HK-2 (cell line): ENCODE results near the gene PADI3.

Experiments used
- DNase-seq: peaks from one replicate; pipeline ENCODE4 v3.0.0-alpha.2; 2018; ENCODE audit not compliant: unreplicated experiment

The PADI3 gene

DNA sequence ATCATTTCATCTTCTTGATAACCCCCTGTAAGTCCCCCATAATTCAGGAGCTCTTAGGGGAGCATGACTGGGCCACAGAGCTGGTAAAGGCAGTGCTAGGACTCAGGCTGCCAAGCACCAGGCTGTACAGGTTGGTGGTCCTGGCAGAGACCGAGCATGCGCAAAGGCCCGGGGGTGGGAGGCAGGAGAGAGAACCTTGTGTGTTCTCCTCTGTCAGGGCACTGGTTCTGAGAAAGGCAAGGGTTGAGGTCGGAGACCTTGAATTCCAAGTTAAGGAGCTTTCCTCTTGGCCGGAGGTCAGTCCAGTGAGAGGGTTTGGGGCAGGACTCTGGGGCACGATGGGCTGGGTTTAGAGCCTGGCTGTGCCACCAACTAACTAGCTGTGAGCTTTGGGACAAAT lies 23.2 kb downstream of the PADI3 start:
- DNase-seq: no peak

DNA sequence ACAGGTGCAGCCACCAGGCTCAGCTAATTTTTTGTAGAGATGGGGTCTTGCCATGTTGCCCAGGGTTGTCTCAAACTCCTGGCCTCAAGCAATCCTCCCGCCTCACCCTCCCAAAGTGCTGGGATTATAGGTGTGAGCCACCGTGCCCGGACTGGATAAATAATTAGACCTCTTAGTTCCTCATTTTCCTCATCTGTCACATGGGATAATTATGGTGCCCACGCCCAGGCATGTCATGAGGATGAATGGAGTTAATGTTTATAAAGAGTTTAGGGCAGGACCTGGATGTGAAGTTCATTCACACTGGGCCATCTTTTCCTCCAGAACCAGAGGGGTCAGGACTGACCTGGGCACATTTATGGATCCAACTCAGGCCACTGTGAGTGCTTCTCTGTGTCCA lies 23.7 kb downstream of the PADI3 start:
- no peak for DNase-seq

DNA sequence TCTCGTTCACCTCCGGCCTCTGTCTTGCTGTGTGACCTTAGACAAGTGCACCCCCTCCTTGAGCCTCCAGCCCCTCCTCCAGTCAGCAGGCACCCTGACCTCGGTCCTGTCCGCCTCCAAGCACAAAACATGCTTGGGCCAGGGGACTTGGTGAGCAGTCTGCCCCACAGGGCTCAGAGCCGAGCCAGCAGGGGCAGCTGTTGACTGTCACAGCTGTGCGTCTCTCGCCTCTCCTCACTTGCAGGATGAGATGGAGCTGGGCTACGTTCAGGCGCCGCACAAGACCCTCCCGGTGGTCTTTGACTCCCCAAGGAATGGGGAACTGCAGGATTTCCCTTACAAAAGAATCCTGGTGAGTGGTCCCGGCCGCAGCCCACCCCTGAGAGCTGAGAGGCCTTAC lies 24.2 kb downstream of the PADI3 start:
- no peak for DNase-seq

DNA sequence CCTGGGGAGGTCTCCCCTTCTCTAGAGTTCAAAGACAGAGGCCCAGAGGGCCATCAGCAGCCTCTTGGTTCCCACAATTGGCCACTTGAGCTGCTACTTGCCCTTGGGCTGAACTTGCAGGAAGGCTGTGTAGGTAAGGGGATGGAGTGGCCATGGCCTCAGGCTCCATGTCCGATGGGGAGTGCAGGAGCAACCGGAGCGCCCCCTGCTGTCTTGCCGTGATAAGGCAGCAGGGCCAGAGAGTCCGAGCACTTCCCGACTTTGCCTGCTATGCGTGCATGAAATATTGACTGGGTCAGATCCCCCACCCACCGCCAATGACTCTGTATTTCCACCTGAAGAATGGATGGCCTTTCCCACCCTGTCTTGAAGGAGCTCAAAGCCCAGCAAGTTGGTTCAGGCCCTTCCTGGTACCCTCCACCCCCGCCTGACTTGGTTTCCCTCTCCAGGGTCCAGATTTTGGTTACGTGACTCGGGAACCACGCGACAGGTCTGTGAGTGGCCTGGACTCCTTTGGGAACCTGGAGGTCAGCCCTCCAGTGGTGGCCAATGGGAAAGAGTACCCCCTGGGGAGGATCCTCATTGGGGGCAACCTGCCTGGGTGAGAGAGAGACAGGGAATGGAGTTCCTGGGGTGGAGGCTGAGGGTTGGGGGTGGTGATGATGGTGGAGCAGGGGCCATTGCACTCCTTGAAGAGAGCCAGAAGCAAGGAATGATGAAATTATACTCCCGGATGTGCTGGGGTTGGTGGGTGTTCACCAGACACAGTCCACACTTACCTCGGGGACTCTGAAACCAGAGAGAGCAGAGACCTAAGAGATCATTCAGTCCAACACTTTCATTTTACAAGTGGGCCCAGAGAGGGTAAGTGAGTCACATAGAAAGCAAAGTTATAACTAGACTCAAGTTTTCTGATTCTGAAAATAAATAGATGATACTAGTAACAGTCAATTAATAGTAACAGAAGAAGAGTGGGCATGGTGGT lies 25.6 kb downstream of the PADI3 start:
- peak; percentile 32 for DNase-seq

DNA sequence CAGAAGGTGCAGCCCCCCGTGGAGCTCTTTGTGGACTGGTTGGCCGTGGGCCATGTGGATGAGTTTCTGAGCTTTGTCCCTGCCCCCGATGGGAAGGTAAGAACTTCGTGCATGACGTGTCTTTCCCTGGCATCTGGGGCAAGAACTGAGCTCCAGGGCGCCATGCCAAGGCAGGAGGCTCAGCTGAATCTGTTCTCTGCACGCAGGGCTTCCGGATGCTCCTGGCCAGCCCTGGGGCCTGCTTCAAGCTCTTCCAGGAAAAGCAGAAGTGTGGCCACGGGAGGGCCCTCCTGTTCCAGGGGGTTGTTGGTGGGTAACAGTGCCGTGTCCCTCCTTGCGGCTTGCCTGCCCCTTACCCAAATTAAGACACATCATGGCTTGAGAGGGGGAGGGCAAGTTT lies 27.7 kb downstream of the PADI3 start:
- peak; percentile 63 for DNase-seq

DNA sequence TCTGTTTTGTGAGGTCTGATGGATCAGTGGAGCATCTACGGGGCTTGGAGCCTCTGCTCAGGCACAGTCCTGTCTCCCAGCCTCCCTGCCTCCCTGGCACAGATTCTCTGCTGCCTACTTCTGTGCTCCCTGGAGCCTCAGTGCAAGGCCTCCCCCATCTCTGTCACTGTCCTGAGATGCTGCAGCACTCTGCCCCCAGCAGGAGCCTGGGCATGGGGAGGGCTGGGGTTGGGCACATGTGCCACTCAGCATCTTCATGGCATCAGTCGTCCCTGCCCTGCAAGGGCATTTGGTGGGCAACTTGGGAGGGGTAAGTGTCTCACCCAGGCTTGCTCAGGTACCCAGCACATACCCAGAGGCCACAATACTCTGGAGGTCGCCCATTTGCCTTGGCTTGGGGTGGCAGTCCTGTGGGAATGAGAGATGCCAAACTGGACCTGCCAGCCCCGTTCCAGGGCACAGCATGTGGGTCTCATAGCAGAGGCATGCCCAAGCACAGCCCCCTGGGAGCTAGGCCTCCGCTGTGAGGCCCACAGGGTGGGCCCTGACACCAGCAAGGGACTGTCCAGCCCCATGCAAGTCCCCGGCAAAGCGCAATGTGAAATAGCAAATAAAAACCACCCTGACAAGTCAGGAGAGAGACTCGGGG lies 28.7 kb downstream of the PADI3 start:
- DNase-seq: no peak

DNA sequence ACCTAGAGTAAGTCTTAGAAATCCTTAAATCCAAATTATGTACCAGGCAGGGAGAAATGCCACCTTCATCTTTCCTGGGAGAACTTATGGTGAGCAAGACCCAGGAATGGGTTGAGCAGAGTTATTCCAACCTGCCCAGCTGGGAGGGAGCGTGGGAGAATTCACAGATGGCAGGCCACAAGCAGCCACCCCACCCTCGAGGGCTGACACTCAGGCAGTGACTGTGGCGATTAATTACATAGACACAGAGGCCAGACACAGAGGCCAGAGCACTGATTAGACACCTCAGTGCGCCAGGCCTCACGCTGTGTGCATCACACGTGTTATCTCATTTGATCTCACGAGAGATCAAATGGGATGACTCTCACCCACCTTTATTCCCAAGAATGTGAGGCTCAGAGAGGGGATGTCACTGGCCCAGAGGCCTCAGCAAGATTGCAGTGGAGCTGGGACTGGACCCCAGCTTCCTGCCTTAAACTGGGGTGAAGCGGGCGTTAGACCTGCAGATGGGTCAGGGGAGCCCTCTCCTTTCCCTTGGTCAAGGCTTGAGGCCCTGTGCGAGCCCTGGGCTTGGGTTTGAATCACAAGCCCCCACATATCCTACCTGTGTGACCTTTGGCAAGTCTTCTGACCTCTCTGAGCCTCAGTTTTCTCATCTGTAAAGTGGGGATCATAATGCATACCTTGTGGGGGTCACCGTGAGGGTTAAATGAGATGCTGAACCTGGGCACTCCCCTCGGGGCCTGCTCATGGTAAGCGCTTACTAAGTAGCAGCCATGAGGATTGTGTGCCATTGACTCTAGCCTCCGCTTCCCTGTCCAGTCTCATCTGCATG lies 30.3 kb downstream of the PADI3 start:
- no peak for DNase-seq

DNA sequence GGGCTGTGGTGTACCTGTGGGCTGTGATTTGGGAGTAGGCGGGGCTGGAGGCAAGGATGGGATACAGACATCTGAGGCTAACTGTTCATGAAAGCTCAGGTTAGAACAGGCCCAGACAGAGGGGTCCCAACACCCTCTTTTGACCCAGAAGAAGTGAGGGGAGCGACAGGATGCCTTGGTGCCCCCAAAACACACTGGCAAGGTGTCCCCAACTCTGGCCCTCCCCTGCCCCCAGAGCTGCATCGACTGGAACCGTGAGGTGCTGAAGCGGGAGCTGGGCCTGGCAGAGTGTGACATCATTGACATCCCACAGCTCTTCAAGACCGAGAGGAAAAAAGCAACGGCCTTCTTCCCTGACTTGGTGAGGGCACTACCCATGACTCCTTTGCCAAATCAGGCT lies 31.5 kb downstream of the PADI3 start:
- no peak for DNase-seq

DNA sequence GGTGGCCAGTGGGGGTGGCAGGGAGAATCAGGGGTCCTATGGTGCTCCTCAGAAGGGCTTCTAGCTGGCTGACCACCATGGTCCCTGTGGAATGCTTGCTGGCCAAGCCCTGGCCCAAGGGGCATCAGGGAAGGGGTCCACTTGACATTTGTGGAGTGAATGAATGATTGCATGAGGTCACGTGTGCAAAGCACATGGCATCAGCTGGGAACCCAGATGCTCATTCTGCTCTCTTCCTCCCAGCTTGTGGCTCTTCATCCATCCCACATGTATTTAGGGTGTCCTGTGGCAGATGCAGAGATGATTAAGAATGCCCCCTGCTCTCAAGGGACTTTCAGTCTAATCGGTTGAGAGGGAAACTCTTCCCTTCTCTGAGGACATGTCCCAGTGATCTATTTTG lies 32.0 kb downstream of the PADI3 start:
- no peak for DNase-seq

DNA sequence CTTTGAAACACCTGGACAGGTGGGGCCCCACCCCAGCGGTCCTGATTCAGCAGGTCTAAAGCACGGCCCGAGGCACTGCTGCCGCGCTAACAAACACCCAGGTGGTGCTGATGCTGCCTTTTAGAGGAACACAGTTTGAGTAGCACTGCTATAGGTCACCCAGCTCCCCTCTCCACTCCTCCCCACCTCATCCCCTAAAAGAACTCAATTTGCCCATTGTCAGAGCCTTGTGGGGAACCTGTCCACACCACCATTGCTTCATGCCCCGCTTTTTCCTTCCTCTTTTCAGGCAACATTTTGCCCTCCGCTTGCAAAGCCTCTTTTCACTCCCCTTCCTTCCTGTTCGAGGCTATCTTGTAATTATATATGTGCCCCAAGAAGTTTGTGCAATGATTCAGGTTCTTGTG lies 32.9 kb downstream of the PADI3 start:
- no peak for DNase-seq

DNA sequence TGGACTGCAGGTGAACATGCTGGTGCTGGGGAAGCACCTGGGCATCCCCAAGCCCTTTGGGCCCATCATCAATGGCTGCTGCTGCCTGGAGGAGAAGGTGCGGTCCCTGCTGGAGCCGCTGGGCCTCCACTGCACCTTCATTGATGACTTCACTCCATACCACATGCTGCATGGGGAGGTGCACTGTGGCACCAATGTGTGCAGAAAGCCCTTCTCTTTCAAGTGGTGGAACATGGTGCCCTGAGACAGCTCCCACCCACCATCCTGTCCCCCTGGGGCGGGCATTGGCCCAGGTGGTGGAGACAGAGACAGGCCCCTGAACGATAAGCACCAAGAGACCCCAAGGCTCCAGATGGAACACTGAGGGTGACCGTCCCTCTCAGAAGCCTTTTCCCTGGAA lies 33.9 kb downstream of the PADI3 start:
- no peak for DNase-seq

DNA sequence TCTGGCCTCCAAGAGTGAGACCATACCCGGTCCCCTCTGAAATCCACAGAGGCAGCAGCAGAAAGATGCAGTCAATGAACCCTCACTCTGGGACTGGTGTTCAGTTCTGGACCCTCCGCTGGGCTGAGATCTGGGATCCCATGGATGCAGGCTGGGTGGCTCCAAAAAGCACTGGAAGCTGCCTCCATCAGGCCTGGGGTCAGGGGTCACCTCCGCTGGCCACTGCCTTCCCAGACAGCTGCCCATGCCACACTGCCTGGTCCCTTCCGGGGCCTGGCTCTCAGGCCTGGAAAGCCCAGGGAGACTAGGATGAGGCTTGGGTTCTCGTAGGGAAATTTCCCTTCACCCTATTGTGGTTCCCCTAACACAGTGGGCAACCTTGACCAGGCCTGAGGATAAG lies 37.7 kb downstream of the PADI3 start:
- DNase-seq: no peak

DNA sequence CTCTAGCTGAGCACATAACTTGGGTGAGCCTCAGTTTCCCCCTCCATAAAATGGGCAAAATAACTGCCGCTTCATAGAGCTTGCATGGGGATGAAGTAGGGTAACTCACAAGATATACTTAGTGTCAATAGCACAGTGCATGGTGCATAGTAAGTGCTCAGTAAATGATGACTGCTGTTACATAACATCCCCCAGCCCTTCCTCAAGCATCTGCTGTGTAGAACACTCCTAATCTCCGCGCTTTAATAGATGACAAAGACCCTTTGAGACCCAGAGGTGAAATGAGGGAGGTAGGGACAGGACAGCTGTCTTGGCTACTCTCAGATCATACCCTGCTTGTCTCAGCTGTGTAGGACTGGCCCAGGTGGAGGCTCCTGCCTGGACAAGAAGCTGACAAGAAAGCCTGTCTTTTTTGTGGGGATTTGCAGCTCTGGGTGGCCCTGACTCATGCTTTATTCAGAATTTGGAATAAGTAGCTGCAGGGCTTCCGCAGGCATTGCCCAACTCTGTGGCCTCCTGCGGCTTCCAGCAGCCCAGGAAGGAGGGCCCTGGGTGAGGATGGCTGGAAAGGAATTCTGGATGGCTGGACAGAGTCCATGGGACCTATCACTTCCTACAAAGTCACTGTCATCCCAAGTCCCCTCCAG lies 38.4 kb downstream of the PADI3 start:
- DNase-seq: peak; percentile 48

DNA sequence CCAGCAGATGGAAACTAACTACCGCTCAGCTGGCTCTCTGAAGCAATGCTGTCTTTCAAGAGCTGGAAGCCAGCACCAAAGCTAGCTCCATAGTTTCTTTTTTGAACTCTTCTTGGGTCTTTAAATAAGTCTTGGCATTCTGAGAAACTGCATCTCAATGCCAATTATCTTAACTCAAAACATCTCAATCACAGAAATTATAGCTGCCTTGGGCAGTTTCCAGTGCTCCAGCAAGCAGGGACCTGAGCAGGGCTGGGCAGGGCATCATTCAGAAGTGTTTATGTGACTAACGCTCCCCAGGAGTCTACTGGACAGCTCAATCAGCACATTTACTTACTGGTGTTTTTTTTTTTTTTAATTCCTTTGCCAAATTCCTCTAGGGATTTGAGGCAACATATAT lies 40.8 kb downstream of the PADI3 start:
- DNase-seq: no peak

DNA sequence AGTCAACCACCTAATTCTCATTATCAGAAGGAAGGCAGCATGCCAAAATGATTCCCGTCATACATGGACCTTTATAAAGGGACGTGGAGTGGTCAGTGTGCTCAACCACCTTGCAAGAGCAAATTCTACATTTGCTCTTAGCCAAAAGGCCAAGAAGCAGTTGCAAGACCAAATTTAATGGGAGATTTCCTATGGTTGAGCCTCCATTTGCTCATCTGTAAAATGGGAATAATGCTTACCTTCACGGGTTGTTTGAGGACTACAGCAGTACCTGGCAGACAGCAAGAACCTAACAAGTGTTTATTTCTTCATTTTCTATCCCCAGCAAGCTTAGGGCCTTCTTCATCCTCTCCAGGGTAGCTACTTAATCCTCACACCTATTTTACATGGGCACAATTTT lies 41.7 kb downstream of the PADI3 start:
- no peak for DNase-seq

DNA sequence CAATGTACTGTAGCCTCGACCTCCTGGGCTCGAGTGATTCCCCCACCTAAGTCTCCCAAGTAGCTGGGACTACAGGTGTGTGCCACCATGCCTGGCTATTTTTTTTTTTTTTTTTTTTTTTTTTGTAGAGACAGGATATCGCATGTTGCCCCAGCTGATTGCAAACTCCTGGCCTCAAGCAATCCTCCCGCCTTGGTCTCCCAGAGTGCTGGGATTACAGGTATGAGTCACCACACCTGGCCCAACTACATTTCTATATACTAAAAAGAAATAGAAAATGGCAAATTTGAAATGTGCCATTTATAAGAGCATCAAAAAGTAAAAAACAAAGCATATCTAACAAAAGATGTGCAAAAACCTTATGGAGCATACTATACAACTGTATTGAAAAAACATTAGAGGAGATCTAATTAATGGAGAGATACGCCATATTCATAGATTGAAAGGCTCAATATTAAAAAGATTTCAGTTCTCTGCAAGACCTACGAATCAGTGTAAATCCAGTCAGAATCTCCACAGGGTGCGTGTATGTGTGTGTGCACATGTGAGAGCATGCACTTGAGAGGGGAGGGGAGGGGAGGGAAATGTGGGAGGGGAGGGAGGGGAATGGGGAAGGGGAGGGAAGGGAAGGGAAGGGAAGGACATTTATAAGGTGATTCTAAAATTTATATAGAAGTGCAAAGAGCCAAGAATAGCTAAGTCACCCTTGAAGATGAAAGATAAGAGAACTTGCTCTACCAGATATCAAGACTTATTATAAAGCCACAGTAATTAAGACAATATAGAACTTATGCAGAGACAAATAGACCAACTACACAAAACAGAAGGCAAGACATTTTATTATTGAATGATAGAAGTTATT lies 43.6 kb downstream of the PADI3 start:
- no peak for DNase-seq

DNA sequence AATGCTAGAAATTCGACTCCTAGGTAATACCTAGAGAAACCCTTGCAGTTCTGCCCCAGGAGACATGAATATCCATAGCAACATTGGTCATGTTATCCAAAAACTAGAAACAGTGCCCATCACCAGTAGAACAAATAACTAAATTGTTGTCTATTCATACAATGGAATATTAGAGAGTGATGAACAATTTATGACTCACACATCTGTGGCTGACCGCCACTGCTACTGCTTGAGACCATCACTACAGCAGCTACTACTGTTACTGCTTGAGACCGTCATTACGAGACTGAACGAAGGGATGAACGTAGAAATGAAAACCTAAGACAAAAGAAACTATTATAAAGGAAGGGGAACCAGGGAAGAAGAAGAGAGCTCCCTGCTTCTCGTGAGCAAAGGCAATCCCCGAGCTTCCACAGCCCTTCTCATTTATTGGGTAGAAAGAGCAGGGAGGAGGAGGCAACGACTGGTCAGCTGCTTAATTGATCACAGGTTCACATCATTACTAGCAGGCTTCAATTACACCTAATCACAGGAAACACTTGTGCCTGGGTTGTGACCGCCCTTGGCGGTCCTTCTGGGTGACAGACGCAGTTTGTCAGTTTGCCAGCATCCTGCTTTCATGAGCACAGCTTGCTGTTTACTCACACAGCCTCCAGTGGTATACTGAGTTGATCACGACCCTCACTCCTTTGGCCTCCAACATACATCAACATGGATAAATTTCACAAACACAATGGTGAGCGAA lies 45.0 kb downstream of the PADI3 start:
- no peak for DNase-seq

DNA sequence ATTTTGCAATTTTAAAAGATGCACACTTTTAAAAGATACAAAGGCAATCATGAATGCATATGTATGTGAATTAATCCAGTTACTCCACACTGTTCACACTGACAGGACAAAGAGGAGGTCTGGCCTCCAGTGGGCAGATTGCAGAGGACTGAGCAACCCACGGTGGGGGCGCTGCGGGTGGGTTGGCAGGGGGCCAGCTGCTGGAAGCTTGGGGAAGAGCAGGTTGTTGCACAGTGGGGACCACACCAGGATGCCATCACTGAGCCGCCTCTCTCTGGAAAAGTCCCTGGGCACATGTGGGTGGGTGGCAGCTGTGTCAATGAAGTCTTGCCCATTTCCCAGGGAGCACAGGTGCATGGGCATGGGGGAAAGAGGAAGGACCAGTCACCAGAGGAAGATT lies 46.4 kb downstream of the PADI3 start:
- no peak for DNase-seq

DNA sequence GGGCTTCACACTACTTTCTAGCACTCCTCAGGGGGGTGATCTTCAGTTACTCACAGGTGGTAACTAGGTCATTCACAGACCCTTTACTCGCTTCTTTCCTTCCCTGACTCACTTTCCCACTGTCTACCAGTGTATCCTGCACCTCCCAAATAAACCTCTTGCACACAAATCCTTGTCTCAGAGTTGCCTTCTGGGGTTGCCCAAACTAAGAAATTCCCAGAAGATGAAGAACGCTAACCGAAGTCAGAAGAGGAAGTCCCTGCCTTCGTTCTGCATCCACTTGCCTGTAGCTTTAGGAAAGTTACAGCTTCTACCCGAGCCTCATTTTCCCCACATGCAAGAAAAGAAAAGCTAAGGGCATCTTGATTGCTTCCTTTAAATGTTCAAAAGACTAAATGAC lies 47.2 kb downstream of the PADI3 start:
- DNase-seq: no peak

DNA sequence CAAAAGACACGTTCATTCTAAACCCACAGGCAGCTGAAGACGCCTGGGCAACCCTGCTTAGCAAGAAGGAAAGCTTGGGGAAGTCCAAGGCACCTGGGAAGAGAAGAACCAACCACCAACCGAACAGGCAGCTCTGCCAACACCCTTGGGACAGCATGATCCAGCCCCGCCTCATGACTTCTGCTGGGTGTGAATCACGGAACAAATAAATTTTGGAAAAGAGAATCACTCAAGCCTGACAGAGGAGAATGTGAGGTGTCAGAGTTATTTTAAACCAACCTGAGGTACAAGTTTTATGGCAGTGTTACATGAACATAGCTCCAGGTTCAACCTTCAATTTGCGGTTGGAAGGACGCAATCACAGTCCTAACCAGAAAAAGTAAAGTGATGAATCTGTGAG lies 49.1 kb downstream of the PADI3 start:
- no peak for DNase-seq
